ENCODE results near the gene HTT.

The HTT gene

DNA sequence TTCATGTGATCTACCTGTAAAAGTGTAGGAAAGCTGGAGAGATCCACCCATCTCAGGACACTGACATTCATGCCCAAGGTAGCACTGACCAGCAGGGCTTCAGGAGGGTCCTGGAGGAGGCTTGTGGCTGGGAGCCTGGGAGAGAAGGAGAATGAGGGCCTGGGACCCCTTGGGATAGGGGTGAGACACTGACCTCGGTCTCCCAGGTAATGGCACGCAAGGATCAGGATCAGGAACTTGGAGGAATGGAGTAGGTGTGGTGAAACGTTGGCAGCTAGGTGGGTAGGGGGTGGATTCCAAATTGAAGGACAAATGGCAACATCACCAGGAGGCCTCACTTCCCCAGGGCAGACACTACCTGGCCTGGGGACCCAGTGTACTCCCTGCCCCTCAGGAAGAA is 206.0 kb downstream of the HTT start:
- no peak overlapping the region for H3K4me3 ChIP-seq (ENCODE audit: low read length)
- no peak for DNase-seq (ENCODE audit: low read depth)
- TF ChIP-seq, protein P1, sequence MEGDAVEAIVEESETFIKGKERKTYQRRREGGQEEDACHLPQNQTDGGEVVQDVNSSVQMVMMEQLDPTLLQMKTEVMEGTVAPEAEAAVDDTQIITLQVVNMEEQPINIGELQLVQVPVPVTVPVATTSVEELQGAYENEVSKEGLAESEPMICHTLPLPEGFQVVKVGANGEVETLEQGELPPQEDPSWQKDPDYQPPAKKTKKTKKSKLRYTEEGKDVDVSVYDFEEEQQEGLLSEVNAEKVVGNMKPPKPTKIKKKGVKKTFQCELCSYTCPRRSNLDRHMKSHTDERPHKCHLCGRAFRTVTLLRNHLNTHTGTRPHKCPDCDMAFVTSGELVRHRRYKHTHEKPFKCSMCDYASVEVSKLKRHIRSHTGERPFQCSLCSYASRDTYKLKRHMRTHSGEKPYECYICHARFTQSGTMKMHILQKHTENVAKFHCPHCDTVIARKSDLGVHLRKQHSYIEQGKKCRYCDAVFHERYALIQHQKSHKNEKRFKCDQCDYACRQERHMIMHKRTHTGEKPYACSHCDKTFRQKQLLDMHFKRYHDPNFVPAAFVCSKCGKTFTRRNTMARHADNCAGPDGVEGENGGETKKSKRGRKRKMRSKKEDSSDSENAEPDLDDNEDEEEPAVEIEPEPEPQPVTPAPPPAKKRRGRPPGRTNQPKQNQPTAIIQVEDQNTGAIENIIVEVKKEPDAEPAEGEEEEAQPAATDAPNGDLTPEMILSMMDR (conservative IDR thresholded peaks at IDR 0.05; ENCODE audit: low read depth, low read length): no peak

DNA sequence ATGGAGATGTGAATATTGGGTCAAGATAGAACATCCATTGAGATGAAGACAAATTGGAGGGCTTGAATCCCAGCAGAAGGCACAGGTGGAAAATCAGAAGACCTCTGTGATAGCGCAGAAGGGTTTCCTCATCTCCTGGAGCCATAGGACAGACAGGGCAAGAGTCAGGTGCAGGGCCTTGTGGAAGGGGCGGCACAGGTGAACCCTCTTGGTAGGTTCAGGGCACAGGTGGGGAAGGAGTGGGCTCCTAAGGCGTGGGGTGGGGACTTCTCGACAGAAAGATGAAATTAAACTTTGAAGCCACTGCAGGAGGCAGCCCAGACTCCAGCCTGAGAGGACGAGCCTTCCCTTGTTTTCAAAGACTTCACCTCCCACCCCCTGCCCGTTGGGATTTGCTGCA is 209.0 kb downstream of the HTT start:
- TF ChIP-seq, protein P1 (conservative IDR thresholded peaks at IDR 0.05; ENCODE audit: low read depth, low read length): no peak
- no peak for DNase-seq (ENCODE audit: low read depth)
- H3K4me3 ChIP-seq (ENCODE audit: low read length): no peak overlapping the region

DNA sequence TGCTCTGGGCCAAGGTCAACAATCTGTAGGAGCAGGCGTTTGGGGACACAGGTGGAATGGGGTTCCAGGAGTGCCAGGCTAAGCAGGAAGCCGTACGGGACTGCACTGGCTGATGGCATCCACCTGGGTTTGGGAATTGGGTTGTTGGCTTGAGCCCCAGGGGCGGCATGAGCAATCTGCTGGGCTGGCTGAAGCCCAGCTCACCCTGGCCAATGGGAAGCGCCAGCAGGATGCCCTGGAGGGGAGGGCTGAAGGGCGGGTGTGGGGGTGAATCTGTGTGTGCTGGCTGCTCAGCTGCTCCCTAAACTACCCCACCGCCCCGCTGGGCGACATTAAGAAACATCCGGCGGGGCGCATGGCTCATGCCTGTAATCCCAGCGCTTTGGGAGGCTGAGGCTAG is 209.4 kb downstream of the HTT start:
- H3K4me3 ChIP-seq (ENCODE audit: low read length): no peak overlapping the region
- TF ChIP-seq, protein P1 (conservative IDR thresholded peaks at IDR 0.05; ENCODE audit: low read depth, low read length): no peak
- no peak for DNase-seq (ENCODE audit: low read depth)

DNA sequence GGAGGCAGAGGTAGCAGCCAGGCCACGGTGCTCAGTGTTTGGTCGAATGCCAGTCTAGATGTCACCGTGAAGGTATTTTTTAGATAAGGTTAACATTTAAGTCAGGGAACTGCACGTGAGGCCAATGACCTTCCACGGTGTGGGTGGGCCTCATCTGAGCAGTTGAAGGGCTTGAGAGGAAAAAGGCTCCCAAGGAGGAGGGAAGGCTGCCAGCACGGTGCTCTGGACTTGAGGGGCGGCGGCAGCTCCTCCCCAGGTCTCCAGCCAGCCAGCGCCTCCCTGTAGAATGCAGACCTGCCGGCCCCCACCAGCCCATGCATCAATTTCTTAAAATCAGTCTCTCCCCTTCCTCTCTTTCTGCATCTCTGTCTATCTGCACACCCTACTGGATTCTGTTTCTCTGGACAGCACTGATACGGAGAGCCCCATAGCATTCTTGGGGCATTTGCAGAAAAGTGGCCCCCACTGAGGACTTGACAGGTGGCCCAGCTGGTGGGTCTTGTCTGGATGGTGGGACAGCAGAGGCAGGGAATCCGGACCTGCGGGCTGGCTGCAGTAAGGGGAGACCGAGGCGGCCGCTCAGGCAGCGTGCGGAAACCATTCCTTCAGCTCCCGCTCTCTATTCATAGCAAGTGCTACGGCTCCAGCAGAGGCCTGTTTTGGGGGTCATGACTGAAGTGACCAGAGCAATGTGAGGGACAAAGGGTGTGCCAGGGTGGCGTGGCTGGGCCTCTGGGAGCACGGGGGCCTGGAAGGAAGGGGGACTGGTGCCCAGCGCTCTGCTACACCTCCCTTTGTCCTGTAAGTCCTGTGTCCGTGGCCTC is 210.5 kb downstream of the HTT start:
- no peak overlapping the region for H3K4me3 ChIP-seq (ENCODE audit: low read length)
- no peak for DNase-seq (ENCODE audit: low read depth)
- TF ChIP-seq, protein P1 (conservative IDR thresholded peaks at IDR 0.05; ENCODE audit: low read depth, low read length): no peak

DNA sequence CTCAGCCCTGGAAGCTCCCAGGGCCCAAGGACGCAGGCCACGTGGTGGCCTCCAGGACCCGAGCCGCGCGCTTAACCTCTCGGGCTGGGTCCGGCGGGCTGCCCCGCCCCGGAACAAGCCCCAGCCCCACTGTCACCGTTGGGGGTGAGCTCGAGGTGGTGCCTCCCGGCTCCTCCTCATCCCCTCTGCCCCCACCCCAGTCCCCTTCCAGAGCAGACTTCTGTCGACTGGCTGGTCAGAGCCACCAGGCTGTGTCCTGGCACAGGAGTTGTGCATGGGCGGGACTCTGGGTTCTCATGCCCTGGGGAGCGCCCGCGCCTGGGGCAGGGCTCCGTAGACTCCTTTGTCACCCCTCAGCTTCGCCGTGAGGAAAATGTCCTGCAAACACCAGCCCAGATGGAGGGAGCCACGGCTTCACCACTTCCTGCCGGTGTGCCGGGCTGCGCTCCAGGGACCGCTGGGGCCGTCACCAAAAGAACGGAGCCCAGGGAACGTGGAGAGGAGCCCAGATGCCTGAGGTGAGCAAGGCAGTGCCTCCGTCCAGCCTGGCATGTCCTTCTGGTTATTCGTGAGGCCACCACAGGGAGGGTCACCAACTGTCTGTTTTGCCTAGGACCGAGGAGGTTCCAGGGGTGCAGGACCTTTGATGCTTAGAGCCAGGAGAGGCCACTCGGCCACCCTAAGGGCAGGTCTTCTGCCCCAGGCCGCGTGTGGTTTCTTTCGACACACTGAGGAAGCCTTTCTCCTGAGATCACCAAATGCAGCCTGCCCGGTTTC is 211.3 kb downstream of the HTT start:
- no peak for DNase-seq (ENCODE audit: low read depth)
- TF ChIP-seq, protein P1 (conservative IDR thresholded peaks at IDR 0.05; ENCODE audit: low read depth, low read length): no peak
- H3K4me3 ChIP-seq (ENCODE audit: low read length): no peak overlapping the region

DNA sequence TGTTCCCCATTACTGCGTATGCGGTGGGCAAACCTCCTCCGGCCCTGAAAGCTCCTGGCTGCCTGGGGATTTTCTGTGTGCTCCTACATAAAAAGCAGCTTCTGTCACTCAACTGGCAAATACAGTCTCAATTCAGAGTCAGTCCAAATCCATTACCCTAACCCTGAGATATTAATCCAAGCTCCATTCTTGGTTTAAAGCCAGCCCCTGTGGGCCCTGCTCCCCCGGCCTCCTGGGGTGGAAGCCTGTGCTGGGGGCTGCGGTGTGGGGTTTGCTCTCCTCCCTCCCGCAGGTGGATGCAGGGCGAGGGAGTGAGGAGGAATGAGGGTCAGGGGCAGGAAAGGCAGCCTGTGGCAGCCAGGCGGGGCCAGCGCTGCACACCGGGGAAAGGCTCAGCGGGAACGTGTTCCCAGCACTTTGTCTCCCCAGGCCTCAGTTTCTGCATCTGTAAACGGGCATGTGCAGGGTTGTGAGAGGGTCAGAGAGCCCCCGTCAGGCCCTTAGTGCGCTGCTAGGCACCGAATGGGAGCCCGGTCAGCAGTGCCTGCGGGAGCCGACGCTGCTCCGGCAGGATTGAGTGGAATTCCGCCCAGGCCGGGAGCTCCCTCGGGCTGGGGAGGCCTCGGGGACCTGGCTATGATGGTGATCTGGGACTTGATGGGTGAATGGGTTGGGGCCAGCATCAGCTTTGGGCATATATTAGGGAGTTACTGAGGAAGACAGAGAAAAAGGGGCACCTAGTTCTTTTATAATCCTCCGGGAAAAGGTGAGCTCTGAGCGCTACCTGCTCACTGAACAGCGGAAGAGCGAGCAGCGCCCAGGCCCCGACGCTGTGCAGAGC is 212.1 kb downstream of the HTT start:
- TF ChIP-seq, protein P1 (conservative IDR thresholded peaks at IDR 0.05; ENCODE audit: low read depth, low read length): no peak
- DNase-seq (ENCODE audit: low read depth): no peak
- H3K4me3 ChIP-seq (ENCODE audit: low read length): no peak overlapping the region
